ENCODE data around the gene RSL1D1.

RSL1D1 gene

DNA sequence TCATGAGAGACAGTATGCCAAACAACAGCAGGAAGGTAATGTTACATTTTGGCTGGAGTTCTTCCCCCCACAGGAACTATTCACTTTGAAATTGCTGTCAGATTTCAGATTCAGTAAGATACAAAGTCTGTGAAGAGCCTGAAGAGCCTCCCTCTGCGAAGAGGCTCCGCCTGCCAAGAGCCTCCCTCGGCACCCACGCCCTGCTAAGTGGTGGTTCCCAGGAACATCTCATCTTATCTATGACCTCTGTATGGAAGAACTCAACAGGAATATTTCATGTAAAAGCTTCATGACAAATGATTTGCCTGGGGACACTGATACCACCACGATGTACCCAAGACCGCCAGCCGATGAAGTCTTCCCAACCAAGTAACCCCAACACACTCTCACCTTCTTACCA lies 57.5 kb downstream of the RSL1D1 start:
- Histone ChIP-seq H3K9me3 (ENCODE audit: insufficient read depth, low read depth, low read length) (no peaks in the 10 kb centered on the region), H3F3A (ENCODE audit: low read depth) (no peaks in the 10 kb centered on the region), H3K79me2 (ENCODE audit: insufficient read depth, low read length) (peaks cover 79% of the 10 kb centered on the region), H4K20me1 (ENCODE audit: insufficient read depth, low read length, poor library complexity, severe bottlenecking) (peaks cover 34% of the 10 kb centered on the region), H2AFZ (ENCODE audit: low read length) (no peak overlapping the region), H3K27me3 (ENCODE audit: insufficient read depth, low read length, poor library complexity, severe bottlenecking) (no peaks in the 10 kb centered on the region), H3K36me3 (ENCODE audit: insufficient read depth, low read length) (no peaks in the 10 kb centered on the region), H3K4me3 (ENCODE audit: low read length, poor library complexity, severe bottlenecking) (peak overlapping the region; percentile 89), H3K9me2 (replicated peaks; ENCODE audit: low read depth, low read length) (no peaks in the 10 kb centered on the region), H3K9ac (ENCODE audit: low read depth, low read length, poor library complexity, severe bottlenecking) (peak overlapping the region; percentile 58), H3K4me1 (ENCODE audit: insufficient read depth, low read length, poor library complexity, severe bottlenecking) (peaks cover 37% of the 10 kb centered on the region), H3K4me2 (ENCODE audit: low read depth, low read length, poor library complexity, severe bottlenecking) (peak overlapping the region; percentile 86)
- TF ChIP-seq, protein P1, sequence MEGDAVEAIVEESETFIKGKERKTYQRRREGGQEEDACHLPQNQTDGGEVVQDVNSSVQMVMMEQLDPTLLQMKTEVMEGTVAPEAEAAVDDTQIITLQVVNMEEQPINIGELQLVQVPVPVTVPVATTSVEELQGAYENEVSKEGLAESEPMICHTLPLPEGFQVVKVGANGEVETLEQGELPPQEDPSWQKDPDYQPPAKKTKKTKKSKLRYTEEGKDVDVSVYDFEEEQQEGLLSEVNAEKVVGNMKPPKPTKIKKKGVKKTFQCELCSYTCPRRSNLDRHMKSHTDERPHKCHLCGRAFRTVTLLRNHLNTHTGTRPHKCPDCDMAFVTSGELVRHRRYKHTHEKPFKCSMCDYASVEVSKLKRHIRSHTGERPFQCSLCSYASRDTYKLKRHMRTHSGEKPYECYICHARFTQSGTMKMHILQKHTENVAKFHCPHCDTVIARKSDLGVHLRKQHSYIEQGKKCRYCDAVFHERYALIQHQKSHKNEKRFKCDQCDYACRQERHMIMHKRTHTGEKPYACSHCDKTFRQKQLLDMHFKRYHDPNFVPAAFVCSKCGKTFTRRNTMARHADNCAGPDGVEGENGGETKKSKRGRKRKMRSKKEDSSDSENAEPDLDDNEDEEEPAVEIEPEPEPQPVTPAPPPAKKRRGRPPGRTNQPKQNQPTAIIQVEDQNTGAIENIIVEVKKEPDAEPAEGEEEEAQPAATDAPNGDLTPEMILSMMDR (conservative IDR thresholded peaks at IDR 0.05; ENCODE audit: low read length) = no peak
- no peak for TF ChIP-seq EZH2phosphoT487 (IDR thresholded peaks at IDR 0.05; ENCODE audit: borderline replicate concordance)

- Histone ChIP-seq H3K9me2 (replicated peaks; ENCODE audit: low read depth, low read length) (no peaks in the 10 kb centered on the region), H3K4me3 (ENCODE audit: low read length, poor library complexity, severe bottlenecking) (peak overlapping the region; percentile 32), H3K9ac (ENCODE audit: low read depth, low read length, poor library complexity, severe bottlenecking) (no peak overlapping the region), H3K4me1 (ENCODE audit: insufficient read depth, low read length, poor library complexity, severe bottlenecking) (peaks cover 29% of the 10 kb centered on the region), H3K27me3 (ENCODE audit: insufficient read depth, low read length, poor library complexity, severe bottlenecking) (no peaks in the 10 kb centered on the region), H2AFZ (ENCODE audit: low read length) (no peak overlapping the region), H3K4me2 (ENCODE audit: low read depth, low read length, poor library complexity, severe bottlenecking) (peak overlapping the region; percentile 86), H3K9me3 (ENCODE audit: insufficient read depth, low read depth, low read length) (no peaks in the 10 kb centered on the region), H3K79me2 (ENCODE audit: insufficient read depth, low read length) (peaks cover 91% of the 10 kb centered on the region), H4K20me1 (ENCODE audit: insufficient read depth, low read length, poor library complexity, severe bottlenecking) (peaks cover 34% of the 10 kb centered on the region), H3F3A (ENCODE audit: low read depth) (no peaks in the 10 kb centered on the region), H3K36me3 (ENCODE audit: insufficient read depth, low read length) (no peaks in the 10 kb centered on the region)
- TF ChIP-seq EZH2phosphoT487 (IDR thresholded peaks at IDR 0.05; ENCODE audit: borderline replicate concordance) = no peak
- TF ChIP-seq, protein P1 (conservative IDR thresholded peaks at IDR 0.05; ENCODE audit: low read length) = no peak
These were observed 58.7 kb downstream of the RSL1D1 start for GRCh38 chr16:11792410-11793241.

DNA sequence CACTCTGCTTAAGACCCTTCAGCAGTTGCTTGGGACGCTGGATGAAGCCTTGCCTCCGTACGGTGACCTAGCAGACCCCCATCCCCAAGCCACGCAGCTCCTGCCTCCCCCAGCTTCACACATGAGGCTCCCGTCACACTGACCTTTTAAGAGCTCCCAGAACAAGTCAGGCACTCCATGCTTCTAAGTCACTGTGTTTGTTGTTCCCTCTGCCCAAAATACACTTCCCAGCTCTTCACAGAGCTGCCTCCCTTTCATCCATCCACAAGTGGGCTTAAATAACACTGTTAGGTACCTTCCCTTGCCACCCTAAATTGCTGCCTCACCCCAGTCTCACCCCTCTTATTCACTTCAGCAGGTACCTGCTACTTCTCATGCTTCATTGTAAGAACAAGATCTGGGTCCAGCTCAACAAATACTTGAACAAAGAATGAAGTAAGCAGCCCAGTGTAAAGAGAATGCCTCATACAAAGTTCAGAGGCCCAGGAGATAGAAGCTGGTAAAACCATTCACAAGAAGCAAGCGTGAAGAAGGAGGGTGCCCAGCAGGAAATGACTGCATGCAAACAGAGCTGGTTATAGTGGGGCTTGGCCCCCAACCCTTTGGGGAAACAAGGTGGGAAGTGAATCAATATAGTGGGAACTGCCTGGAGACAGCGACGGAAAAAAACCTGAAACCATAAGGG lies 60.1 kb downstream of the RSL1D1 start:
- H4K20me1 ChIP-seq (ENCODE audit: insufficient read depth, low read length, poor library complexity, severe bottlenecking) = peaks cover 34% of the 10 kb centered on the region
- peak overlapping the region; percentile 86 for H3K4me2 ChIP-seq (ENCODE audit: low read depth, low read length, poor library complexity, severe bottlenecking)
- no peak overlapping the region for H2AFZ ChIP-seq (ENCODE audit: low read length)
- H3K27me3 ChIP-seq (ENCODE audit: insufficient read depth, low read length, poor library complexity, severe bottlenecking) = no peaks in the 10 kb centered on the region
- H3K4me1 ChIP-seq (ENCODE audit: insufficient read depth, low read length, poor library complexity, severe bottlenecking) = peaks cover 29% of the 10 kb centered on the region
- no peaks in the 10 kb centered on the region for H3K36me3 ChIP-seq (ENCODE audit: insufficient read depth, low read length)
- no peak overlapping the region for H3K9ac ChIP-seq (ENCODE audit: low read depth, low read length, poor library complexity, severe bottlenecking)
- peak overlapping the region; percentile 13 for H3K4me3 ChIP-seq (ENCODE audit: low read length, poor library complexity, severe bottlenecking)
- H3K9me3 ChIP-seq (ENCODE audit: insufficient read depth, low read depth, low read length) = no peaks in the 10 kb centered on the region
- H3F3A ChIP-seq (ENCODE audit: low read depth) = no peaks in the 10 kb centered on the region
- H3K79me2 ChIP-seq (ENCODE audit: insufficient read depth, low read length) = peaks cover 99% of the 10 kb centered on the region
- TF ChIP-seq, protein P1 (conservative IDR thresholded peaks at IDR 0.05; ENCODE audit: low read length) = no peak
- TF ChIP-seq EZH2phosphoT487 (IDR thresholded peaks at IDR 0.05; ENCODE audit: borderline replicate concordance) = no peak
- H3K9me2 ChIP-seq (replicated peaks; ENCODE audit: low read depth, low read length) = no peaks in the 10 kb centered on the region

All from Loucy (cell line).